Endothelial cell (in vitro differentiated cells): ENCODE data around the gene ATG7. TPM values are rescaled to one million over a fixed set of nuclear protein-coding genes. Genes with fewer than 3 reads are reported as not detected.

Experiments used
- DNase-seq: peaks from one replicate; pipeline ENCODE4 v3.0.0; 2021; ENCODE audit warnings: low spot score
- H3K27ac Mint-ChIP-seq: one replicate; pipeline ENCODE4 v1.8.0; 2021; ENCODE audit warnings: mixed read lengths, inconsistent platforms; ENCODE audit not compliant: unreplicated experiment
- H3K27me3 Mint-ChIP-seq: one replicate; pipeline ENCODE4 v1.8.0; 2021; ENCODE audit warnings: mild to moderate bottlenecking, moderate library complexity, mixed read lengths, inconsistent platforms; ENCODE audit not compliant: unreplicated experiment
- H3K36me3 Mint-ChIP-seq: one replicate; pipeline ENCODE4 v1.8.0; 2021; ENCODE audit warnings: mild to moderate bottlenecking, low read depth, mixed read lengths, inconsistent platforms; ENCODE audit not compliant: unreplicated experiment
- H3K4me1 Mint-ChIP-seq: one replicate; pipeline ENCODE4 v1.8.0; 2021; ENCODE audit warnings: mild to moderate bottlenecking, mixed read lengths, inconsistent platforms; ENCODE audit not compliant: unreplicated experiment
- H3K4me3 Mint-ChIP-seq: one replicate; pipeline ENCODE4 v1.8.0; 2021; ENCODE audit warnings: mild to moderate bottlenecking, mixed read lengths, inconsistent platforms; ENCODE audit not compliant: unreplicated experiment
- H3K9me3 Mint-ChIP-seq: one replicate; pipeline ENCODE4 v1.8.0; 2021; ENCODE audit warnings: mixed read lengths, inconsistent platforms; ENCODE audit not compliant: unreplicated experiment
- total RNA-seq: library from RNA; stranded (reverse); fragmentation: NEBNext Ultra II Directional; extraction: Animal tissue kit (Norgen Biotek cat#: 25700); gene quantifications from one replicate; pipeline ENCODE4 v1.2.1, GENCODE V29; 2021; ENCODE audit not compliant: unreplicated experiment
- TF ChIP-seq, protein P1 (sequence below): fragments of 200-600 bp; sonication (generic); IDR thresholded peaks from one replicate; pipeline ENCODE4 v1.5.0; 2021; ENCODE audit warnings: antibody characterized with exemption; ENCODE audit not compliant: unreplicated experiment

ATG7 gene
- total RNA-seq, 1 donor from 2014 or later: 30.6 TPM

DNA sequence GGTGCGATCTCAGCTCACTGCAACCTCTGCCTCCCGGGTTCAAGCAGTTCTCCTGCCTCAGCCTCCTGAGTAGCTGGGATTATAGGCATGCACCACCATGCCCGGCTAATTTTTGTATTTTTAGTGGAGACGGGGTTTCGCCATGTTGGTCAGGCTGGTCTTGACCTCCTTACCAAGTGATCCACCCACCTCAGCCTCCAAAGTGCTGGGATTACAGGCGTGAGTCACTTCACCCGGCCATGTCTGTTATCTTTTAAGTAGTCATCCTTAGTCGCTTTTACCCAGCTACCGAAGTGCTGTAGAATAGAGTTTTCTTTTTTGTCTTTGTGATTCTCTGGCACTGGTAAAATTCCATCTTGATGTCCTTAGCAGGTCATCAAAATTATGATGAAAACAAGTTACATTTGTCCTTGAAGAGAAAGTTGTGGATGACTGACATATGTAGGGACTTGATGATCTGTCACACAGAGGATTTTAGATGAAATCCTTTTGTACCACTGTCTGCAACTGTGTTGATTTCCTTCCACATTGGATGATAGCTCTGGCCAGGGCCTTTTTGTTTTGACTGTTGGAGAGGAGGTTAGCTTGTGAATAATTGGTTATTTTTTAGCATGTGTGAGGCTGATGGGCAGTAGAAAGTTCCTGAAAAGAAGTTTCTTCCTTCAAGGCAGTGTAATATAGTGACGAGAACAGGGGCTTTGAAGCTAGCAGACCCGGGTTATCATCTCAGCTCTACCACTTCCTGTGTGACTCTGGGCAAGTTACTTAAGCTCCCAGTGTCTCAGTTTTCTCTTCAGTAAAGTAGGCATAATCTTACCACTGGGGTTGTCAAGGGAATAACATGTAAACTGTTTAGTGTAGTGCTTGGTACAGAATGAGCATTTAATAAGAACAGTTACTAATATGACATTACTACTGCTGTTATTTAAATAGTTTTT is 18.8 kb downstream of the ATG7 start:
- H3K27ac Mint-ChIP-seq: no peak overlapping the region
- H3K4me1 Mint-ChIP-seq: peaks cover 17% of the 10 kb centered on the region
- H3K27me3 Mint-ChIP-seq: peaks cover 2% of the 10 kb centered on the region
- TF ChIP-seq, protein P1, sequence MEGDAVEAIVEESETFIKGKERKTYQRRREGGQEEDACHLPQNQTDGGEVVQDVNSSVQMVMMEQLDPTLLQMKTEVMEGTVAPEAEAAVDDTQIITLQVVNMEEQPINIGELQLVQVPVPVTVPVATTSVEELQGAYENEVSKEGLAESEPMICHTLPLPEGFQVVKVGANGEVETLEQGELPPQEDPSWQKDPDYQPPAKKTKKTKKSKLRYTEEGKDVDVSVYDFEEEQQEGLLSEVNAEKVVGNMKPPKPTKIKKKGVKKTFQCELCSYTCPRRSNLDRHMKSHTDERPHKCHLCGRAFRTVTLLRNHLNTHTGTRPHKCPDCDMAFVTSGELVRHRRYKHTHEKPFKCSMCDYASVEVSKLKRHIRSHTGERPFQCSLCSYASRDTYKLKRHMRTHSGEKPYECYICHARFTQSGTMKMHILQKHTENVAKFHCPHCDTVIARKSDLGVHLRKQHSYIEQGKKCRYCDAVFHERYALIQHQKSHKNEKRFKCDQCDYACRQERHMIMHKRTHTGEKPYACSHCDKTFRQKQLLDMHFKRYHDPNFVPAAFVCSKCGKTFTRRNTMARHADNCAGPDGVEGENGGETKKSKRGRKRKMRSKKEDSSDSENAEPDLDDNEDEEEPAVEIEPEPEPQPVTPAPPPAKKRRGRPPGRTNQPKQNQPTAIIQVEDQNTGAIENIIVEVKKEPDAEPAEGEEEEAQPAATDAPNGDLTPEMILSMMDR: no peak
- no peaks in the 10 kb centered on the region for H3K36me3 Mint-ChIP-seq
- no peak for DNase-seq
- H3K9me3 Mint-ChIP-seq: no peaks in the 10 kb centered on the region
- no peak overlapping the region for H3K4me3 Mint-ChIP-seq

DNA sequence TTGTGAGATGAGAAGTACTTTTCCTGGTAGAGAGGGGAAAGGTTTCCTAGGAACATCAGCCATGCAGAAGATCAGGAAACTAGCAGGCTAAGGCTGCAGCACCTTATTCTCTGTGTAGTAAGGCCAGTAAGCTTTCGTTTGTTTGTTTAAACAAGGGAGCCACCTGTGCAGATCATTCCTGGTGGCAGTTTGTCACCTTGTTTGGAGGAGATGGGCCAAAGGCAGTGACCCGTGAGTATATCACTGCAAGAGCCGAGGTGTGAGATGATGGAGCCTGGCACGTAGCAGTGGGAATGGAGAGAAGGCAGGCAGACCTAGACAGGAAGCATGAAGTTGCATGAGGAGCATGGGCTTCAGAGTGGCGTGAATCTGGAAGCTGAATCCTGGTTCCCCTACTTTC is 19.6 kb downstream of the ATG7 start:
- Mint-ChIP-seq H3K9me3 (no peaks in the 10 kb centered on the region), H3K4me1 (peaks cover 17% of the 10 kb centered on the region), H3K4me3 (no peak overlapping the region), H3K36me3 (peaks cover 3% of the 10 kb centered on the region), H3K27me3 (peaks cover 2% of the 10 kb centered on the region), H3K27ac (no peak overlapping the region)
- TF ChIP-seq, protein P1: no peak
- DNase-seq: no peak

DNA sequence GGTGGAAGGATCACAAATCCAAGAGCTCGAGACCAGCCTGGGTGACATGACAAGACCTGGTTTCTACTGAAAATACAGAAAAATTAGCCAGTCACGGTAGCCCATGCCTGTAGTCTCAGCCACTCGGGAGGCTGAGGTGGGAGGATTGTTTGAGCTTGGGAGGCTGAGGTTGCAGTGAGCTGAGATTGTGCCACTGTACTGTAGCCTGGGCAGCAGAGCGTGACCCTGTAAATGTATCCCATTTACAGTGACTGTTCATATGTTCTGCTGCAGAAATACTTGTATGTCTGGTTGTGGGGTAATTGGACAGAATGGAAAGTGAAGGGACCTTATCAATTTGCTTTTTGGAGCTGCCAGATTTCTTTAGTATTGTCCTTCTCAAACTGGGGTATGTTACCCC is 24.9 kb downstream of the ATG7 start:
- no peak overlapping the region for H3K4me3 Mint-ChIP-seq
- DNase-seq: no peak
- H3K36me3 Mint-ChIP-seq: peaks cover 10% of the 10 kb centered on the region
- peaks cover 2% of the 10 kb centered on the region for H3K27me3 Mint-ChIP-seq
- H3K27ac Mint-ChIP-seq: no peak overlapping the region
- no peaks in the 10 kb centered on the region for H3K9me3 Mint-ChIP-seq
- TF ChIP-seq, protein P1: no peak
- H3K4me1 Mint-ChIP-seq: no peaks in the 10 kb centered on the region

DNA sequence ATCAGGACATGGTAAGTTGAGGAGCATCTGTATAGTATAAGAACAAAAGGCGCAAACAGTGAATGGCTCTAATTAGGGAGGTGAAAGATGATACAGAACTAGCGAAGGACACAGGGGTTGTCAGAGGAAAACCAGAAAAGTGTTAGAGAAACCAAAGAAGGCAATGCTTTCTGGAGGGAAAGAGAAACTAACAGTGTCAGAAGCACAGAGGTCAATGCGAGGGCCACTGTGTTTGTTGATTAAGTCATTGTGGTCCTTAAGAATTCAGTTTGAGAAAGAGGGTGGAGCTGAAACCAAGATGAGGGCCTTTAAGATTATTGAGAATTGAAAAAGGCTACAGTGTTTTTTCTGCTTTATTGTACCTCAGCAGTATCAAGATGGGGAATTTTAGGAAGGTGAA is 28.8 kb downstream of the ATG7 start:
- H3K27me3 Mint-ChIP-seq: no peaks in the 10 kb centered on the region
- H3K4me1 Mint-ChIP-seq: peaks cover 7% of the 10 kb centered on the region
- TF ChIP-seq, protein P1: no peak
- no peak for DNase-seq
- H3K4me3 Mint-ChIP-seq: no peak overlapping the region
- H3K9me3 Mint-ChIP-seq: no peaks in the 10 kb centered on the region
- no peak overlapping the region for H3K27ac Mint-ChIP-seq
- H3K36me3 Mint-ChIP-seq: peaks cover 23% of the 10 kb centered on the region

DNA sequence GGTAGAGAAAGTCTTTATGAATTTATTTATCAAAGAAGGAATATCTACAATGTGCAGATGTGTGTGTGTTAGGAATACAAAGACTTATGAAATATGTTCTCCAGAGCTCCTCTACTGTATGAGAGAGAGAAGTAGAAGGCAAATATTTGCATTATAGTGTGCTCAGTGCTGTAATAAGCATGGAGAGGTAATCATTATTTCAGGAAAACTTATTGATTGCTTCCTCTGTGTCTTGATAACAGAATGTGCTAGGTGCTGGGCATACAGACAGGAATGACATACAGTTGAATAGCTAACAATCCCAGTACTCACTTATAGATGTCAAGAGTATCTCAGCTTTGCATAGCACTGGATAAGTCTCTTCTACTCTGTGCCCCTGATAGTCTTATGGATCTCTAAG is 30.2 kb downstream of the ATG7 start:
- no peaks in the 10 kb centered on the region for H3K27me3 Mint-ChIP-seq
- DNase-seq: no peak
- H3K4me3 Mint-ChIP-seq: no peak overlapping the region
- no peaks in the 10 kb centered on the region for H3K9me3 Mint-ChIP-seq
- no peak overlapping the region for H3K27ac Mint-ChIP-seq
- H3K4me1 Mint-ChIP-seq: peaks cover 7% of the 10 kb centered on the region
- TF ChIP-seq, protein P1: no peak
- peaks cover 21% of the 10 kb centered on the region for H3K36me3 Mint-ChIP-seq
